HG03439 (cell line): Measurements from ENCODE around the gene FOXL3.

Experiments used
- ATAC-seq: cut with Tn5 transposase; IDR thresholded peaks from one replicate; pipeline ENCODE4 v1.9.1; 2021; ENCODE audit warnings: mild to moderate bottlenecking, moderate library complexity; ENCODE audit not compliant: unreplicated experiment

Gene FOXL3

GRCh38 chr7:318878-319661 is 29.1 kb downstream of the FOXL3 start:
- ATAC-seq = no peak

DNA sequence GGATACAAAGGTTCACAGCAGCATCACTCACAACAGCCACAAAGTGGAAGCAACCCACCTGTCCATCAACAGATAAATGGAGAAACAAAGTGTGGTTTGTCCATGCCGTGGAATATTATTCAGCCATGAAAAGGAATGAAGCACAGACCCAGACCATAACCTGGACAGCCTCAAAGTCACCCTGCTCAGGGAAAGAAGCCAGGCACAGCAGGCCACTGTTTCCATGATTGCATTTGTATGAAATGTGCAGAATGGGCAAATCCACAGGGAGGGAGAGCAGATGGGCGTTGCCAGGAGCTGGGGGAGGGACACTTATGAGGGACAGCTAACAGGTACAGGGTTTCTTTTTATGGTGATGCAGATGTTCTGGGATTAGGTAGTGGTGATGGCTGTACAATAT is 30.3 kb downstream of the FOXL3 start:
- ATAC-seq = no peak

- ATAC-seq = no peak
Measured at GRCh38 chr7:322111-322671, 32.2 kb downstream of the FOXL3 start.

DNA sequence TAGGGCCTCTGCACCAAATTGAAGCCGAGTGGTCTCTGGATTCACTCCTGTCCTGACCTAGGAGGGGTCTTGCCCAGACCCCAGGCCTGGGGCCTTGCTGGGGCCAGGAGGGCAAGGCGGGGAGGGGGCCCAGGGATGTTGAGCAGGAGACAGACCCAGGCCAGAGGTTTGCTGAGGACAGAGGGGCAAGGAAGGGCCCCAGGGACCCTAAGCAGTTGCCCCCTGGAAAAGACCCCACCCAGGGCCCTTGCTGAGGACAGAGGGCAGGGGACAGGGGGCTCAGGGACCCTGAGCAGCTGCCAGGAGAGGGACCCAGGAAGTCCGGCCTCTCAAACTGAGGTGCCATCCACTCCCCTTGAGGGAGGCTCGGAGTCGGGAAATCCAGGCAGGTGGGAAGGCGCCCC is 32.7 kb downstream of the FOXL3 start:
- no peak for ATAC-seq

DNA sequence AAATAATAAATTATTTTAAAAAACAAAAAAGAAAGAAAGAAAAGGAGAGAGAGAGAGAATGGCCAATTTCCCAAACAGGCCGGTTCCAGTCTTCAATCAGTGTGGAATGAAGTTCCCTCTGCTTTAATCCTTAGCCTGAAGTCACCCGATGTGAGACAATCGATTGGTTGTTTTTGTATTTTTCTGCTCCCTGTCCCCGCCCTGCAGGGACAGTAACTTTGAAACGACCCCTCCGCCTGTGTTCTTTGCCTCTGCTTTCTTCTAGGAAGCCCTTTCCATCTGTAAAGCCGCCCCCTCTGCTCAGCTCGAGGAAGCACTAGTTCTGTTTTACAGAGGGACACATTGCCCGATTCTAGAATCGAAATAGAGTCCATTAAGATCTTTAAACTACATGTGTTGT is 33.4 kb downstream of the FOXL3 start:
- no peak for ATAC-seq

- ATAC-seq = no peak
Measured at GRCh38 chr7:324011-324410, 34.0 kb downstream of the FOXL3 start.

DNA sequence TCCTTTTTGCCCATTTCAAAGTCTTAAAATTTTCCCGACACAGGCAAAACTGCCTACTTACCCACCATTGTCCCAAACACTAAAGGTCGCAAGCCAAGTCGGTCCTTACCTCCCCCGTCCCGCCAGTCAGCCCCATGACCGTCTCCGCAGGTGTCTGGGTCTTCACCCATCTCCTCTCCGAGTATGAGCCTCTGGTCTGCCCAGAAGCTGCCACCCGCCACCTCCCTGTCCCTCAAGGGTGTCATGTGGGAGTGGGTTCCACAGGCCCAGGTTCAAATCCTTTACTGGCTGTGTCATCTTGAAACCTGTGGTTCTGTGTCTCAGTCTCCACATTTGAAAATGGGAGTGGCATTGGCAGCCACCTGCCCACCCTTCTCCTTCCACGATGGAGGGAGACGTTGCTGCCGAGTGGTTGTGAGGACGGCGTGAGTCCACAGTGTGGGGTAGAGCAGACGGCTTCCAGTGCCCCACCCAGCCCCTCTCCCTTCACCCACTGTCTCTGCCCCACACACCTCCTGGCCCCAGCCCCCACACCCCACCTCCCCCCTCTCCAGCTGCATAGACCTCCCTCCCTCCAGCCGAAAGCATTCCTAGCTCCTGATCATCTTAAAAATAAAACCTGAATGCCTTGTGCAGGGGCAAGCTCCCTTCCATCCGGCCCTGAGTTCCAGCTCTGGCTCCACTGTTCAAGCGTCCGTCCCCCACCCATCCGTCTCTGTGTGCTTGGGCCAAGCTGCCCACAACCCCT is 35.3 kb downstream of the FOXL3 start:
- no peak for ATAC-seq

- ATAC-seq = no peak
Measured at GRCh38 chr7:325811-326210, 35.8 kb downstream of the FOXL3 start.

DNA sequence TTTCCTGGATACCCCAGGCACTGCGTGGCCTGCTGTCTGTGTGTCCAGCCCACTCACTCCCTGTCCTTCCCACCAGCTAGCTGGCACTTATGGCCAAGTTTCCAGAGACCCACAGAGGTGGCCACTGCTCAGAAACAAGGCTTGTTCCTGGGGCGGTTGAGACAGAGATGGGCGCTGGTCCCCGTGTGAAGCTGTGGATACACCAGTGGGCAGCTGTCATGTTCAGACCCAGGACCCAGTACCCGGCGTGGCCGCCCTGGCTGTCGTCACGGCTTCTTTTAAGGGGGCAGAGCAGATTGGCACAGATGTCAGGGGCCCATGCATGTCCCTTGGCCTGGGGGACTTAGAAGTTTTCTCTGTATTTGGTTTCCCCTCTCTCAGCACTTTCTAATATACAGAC is 36.3 kb downstream of the FOXL3 start:
- no peak for ATAC-seq

GRCh38 chr7:326809-327232 is 36.9 kb downstream of the FOXL3 start:
- ATAC-seq = no peak

DNA sequence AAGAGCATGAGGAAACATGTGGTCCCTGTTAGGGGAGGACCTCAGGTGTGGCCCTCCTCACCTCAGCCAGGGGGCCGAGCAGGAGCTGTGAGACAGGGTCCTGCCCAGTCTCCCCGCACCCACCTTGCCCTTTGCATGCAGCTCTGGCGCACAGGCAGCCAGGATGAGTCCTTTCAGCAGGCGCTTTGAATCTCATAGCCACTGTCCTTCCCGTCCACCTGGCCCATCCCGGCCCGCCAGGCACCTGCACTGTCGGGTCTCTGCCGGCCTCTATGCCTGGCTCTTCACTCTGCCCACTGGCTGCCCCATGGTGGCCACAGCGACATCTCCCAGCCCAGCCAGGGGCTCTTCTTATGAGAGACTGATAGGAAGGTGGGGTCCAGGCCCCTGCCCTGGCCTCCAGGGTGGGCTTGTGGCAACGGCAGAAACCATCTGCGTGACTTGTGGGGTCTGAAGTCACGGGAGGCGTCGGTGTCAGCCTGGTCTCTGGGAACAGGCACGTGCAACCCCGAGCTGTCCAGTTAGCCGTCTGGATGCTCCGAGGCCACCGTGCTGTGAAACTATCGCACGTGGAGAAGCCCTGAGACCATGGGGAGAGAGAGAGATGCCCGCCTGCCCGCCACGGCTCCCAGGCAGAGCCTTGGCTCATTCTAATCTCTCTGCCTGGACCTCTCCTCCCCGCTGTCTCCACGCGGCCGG is 37.4 kb downstream of the FOXL3 start:
- no peak for ATAC-seq

GRCh38 chr7:327991-328702 is 38.2 kb downstream of the FOXL3 start:
- ATAC-seq = no peak

DNA sequence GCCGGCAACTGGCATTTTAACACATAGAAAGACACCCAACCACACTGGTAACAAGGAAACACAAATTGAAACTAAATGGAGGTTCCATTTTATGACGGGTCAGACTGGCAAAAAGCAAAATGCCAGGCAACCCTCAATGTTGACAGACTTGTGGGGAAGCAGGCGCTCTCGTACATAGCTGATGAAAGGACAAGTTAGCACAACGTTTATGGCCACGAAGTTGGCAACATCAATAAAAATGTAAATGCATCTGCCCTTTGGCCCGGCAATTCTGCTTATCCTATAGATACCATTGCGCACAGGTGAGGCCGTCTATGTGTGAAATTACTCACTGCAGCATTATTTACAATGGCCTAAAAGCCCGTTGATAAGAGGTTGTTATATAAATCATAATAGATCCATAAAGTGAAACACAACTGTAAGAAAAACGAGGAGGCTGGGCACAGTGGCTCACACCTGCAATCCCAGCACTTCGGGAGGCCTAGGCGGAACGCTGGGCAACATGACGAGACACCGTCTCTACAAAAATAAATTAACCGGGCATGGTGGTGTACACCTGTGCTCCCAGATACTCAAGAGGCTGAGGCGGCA is 39.8 kb downstream of the FOXL3 start:
- no peak for ATAC-seq

GRCh38 chr7:330511-331230 is 40.7 kb downstream of the FOXL3 start:
- no peak for ATAC-seq

GRCh38 chr7:332020-332517 is 42.1 kb downstream of the FOXL3 start:
- ATAC-seq = no peak

GRCh38 chr7:332646-333392 is 42.8 kb downstream of the FOXL3 start:
- no peak for ATAC-seq

DNA sequence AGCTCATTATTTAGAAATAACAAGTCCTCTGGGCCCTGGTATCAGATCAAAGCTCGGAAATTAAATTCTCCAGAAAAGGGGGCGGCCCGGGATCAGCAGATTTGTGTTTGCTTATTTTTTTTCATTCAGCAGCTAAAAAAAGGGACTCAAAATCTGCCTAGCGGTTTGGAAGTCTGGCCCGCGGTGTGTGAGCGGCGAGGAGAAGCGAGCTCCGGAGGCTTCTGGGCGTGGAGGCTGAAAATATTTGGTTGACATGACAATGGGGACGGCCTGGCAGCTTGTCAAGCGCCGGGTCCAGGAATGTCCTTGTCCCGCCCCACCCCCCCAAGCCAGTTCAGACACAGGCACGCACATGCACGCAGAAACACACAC is 43.4 kb downstream of the FOXL3 start:
- ATAC-seq = no peak

DNA sequence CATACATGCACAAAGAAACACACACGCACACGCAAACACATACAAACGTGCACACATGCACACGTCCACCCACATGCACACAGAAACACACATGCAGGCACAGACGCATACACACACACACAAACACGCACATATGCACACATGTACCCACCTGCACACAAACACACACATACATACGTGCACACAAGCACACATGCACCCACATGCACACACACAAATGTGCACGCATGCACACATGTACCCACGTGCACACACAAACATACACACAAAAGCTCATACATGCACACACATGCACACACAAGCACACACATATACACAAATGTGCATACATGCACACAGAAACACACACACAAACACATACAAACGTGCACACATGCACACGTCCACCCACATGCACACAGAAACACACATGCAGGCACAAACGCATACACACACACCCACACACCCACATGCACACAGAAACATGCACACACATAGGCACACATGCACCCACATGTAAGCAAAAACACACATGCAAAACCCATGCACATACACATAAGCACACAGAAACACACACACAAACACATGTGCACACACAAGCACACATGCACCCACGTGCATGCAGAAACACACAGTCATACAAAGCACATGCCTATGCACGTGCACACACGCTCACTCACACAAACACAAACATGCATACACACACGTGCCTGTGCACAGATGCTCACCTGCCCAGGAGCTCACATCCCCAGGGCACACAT is 44.8 kb downstream of the FOXL3 start:
- no peak for ATAC-seq
